ENCODE data around the gene CACNG4.
"Not testable (repeated sequence)": the region's sequence is repeated elsewhere in the genome, so short reads cannot be mapped to it uniquely, and the experiment has no call there.

Gene CACNG4

GRCh38 chr17:67032985-67033384 is 68.5 kb downstream of the CACNG4 start:
- no peak for ATAC-seq
- TF ChIP-seq RARB (CRISPR knock-in tag; IDR thresholded peaks at IDR 0.05), result no peak
- no peak for TF ChIP-seq TOX (CRISPR knock-in tag; IDR thresholded peaks at IDR 0.05; ENCODE audit: borderline replicate concordance)
- no peak for TF ChIP-seq ZC3H10 (CRISPR knock-in tag; IDR thresholded peaks at IDR 0.05)
- TF ChIP-seq PPARA (CRISPR knock-in tag; IDR thresholded peaks at IDR 0.05; ENCODE audit: borderline replicate concordance), result no peak
- TF ChIP-seq ZNF8 (CRISPR knock-in tag; IDR thresholded peaks at IDR 0.05), result no peak

DNA sequence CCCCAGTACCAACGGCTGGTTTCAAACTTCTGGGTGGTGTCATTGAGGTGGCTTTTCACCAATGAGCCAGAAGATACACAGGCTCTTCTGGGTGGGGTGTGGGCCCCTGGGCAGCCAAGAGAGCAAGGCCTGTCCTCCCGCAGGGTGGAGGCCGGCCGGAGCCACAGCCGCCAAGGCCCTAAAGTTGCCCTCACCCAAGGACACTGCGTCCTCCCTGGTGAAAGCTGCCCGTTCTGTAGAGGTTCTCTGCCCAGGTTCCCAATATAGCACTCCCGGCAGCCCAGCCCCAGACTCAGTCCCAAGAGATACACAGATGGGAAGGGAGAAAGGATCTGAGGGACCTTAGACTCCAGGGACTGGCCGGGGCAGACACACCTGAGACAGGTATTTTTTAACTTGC is 69.1 kb downstream of the CACNG4 start:
- TF ChIP-seq ZNF565 (CRISPR knock-in tag; conservative IDR thresholded peaks at IDR 0.05; ENCODE audit: low read depth) (no peak), TCF4 (CRISPR knock-in tag; IDR thresholded peaks at IDR 0.05; ENCODE audit: borderline replicate concordance) (no peak), ZNF70 (CRISPR knock-in tag; IDR thresholded peaks at IDR 0.05) (no peak), ISL1 (CRISPR knock-in tag; IDR thresholded peaks at IDR 0.05) (no peak), ARNTL (CRISPR knock-in tag; IDR thresholded peaks at IDR 0.05; ENCODE audit: borderline replicate concordance, low read depth) (no peak), PPARA (CRISPR knock-in tag; IDR thresholded peaks at IDR 0.05; ENCODE audit: borderline replicate concordance) (no peak), ZFP3 (CRISPR knock-in tag; IDR thresholded peaks at IDR 0.05) (no peak), GLIS3 (CRISPR knock-in tag; IDR thresholded peaks at IDR 0.05) (no peak)
- no peak for ATAC-seq

- no peak for TF ChIP-seq TCF4 (CRISPR knock-in tag; IDR thresholded peaks at IDR 0.05; ENCODE audit: borderline replicate concordance)
- TF ChIP-seq TOX (CRISPR knock-in tag; IDR thresholded peaks at IDR 0.05; ENCODE audit: borderline replicate concordance), result no peak
- TF ChIP-seq GLIS3 (CRISPR knock-in tag; IDR thresholded peaks at IDR 0.05), result no peak
- no peak for TF ChIP-seq ESRRG (CRISPR knock-in tag; IDR thresholded peaks at IDR 0.05)
- no peak for TF ChIP-seq ISL1 (CRISPR knock-in tag; IDR thresholded peaks at IDR 0.05)
- TF ChIP-seq ZC3H10 (CRISPR knock-in tag; IDR thresholded peaks at IDR 0.05), result no peak
- ATAC-seq, result no peak
Measured at GRCh38 chr17:67035131-67036083, 70.9 kb downstream of the CACNG4 start.

DNA sequence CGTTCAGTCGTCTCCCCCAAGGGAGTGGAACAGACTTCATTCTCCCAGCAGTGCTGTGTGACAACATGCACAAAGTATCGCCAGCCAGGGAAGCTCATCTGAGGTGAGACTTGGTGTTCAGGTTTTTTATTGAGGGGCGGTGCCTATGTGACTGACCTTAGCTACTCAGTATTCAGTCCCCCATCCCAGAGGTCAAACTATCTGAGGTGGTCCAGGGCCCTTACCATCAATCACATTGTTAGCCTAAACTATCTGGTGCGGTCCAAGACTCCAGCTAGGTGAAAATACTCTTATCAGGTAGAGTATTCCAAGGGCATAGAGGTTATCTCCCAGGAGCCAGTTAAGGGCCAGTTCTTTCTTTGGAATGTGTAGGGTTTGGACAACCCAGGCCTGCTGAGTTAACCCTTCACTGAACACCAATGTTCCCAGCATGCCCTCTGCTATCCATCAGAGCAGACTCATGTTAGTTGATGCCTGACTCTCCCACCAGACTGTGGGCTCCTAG is 74.4 kb downstream of the CACNG4 start:
- TF ChIP-seq OSR1 (CRISPR knock-in tag; IDR thresholded peaks at IDR 0.05), result no peak
- TF ChIP-seq ZFP30 (CRISPR knock-in tag; IDR thresholded peaks at IDR 0.05), result no peak
- TF ChIP-seq ZNF565 (CRISPR knock-in tag; conservative IDR thresholded peaks at IDR 0.05; ENCODE audit: low read depth), result no peak
- ATAC-seq, result no peak

- TF ChIP-seq OSR1 (CRISPR knock-in tag; IDR thresholded peaks at IDR 0.05) (no peak), ZNF8 (CRISPR knock-in tag; IDR thresholded peaks at IDR 0.05) (no peak), ZNF70 (CRISPR knock-in tag; IDR thresholded peaks at IDR 0.05) (no peak), PPARA (CRISPR knock-in tag; IDR thresholded peaks at IDR 0.05; ENCODE audit: borderline replicate concordance) (no peak), BACH2 (CRISPR knock-in tag; IDR thresholded peaks at IDR 0.05; ENCODE audit: borderline replicate concordance) (no peak), CSDC2 (CRISPR knock-in tag; IDR thresholded peaks at IDR 0.05) (no peak), PATZ1 (CRISPR knock-in tag; IDR thresholded peaks at IDR 0.05; ENCODE audit: borderline replicate concordance) (no peak), ISL1 (CRISPR knock-in tag; IDR thresholded peaks at IDR 0.05) (no peak), ZNF565 (CRISPR knock-in tag; conservative IDR thresholded peaks at IDR 0.05; ENCODE audit: low read depth) (no peak), ZFP30 (CRISPR knock-in tag; IDR thresholded peaks at IDR 0.05) (no peak), TOX (CRISPR knock-in tag; IDR thresholded peaks at IDR 0.05; ENCODE audit: borderline replicate concordance) (no peak), ARNTL (CRISPR knock-in tag; IDR thresholded peaks at IDR 0.05; ENCODE audit: borderline replicate concordance, low read depth) (no peak), ZC3H10 (CRISPR knock-in tag; IDR thresholded peaks at IDR 0.05) (no peak), GLIS3 (CRISPR knock-in tag; IDR thresholded peaks at IDR 0.05) (no peak)
- TF ChIP-seq, protein P1, sequence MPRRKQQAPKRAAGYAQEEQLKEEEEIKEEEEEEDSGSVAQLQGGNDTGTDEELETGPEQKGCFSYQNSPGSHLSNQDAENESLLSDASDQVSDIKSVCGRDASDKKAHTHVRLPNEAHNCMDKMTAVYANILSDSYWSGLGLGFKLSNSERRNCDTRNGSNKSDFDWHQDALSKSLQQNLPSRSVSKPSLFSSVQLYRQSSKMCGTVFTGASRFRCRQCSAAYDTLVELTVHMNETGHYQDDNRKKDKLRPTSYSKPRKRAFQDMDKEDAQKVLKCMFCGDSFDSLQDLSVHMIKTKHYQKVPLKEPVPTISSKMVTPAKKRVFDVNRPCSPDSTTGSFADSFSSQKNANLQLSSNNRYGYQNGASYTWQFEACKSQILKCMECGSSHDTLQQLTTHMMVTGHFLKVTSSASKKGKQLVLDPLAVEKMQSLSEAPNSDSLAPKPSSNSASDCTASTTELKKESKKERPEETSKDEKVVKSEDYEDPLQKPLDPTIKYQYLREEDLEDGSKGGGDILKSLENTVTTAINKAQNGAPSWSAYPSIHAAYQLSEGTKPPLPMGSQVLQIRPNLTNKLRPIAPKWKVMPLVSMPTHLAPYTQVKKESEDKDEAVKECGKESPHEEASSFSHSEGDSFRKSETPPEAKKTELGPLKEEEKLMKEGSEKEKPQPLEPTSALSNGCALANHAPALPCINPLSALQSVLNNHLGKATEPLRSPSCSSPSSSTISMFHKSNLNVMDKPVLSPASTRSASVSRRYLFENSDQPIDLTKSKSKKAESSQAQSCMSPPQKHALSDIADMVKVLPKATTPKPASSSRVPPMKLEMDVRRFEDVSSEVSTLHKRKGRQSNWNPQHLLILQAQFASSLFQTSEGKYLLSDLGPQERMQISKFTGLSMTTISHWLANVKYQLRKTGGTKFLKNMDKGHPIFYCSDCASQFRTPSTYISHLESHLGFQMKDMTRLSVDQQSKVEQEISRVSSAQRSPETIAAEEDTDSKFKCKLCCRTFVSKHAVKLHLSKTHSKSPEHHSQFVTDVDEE (CRISPR knock-in tag; IDR thresholded peaks at IDR 0.05), result no peak
- TF ChIP-seq, protein P2, sequence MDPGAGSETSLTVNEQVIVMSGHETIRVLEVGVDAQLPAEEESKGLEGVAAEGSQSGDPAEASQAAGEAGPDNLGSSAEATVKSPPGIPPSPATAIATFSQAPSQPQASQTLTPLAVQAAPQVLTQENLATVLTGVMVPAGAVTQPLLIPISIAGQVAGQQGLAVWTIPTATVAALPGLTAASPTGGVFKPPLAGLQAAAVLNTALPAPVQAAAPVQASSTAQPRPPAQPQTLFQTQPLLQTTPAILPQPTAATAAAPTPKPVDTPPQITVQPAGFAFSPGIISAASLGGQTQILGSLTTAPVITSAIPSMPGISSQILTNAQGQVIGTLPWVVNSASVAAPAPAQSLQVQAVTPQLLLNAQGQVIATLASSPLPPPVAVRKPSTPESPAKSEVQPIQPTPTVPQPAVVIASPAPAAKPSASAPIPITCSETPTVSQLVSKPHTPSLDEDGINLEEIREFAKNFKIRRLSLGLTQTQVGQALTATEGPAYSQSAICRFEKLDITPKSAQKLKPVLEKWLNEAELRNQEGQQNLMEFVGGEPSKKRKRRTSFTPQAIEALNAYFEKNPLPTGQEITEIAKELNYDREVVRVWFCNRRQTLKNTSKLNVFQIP (CRISPR knock-in tag; IDR thresholded peaks at IDR 0.05; ENCODE audit: borderline replicate concordance, low read depth), result no peak
- no peak for ATAC-seq
Measured at GRCh38 chr17:67040652-67041051, 76.1 kb downstream of the CACNG4 start.

GRCh38 chr17:67041119-67041518 is 76.6 kb downstream of the CACNG4 start:
- ATAC-seq, result not testable (repeated sequence)

All from SK-N-SH treated with all-trans-retinoic acid at 6 μM for 48 hours (cell line).